ENCODE data around the gene PLEKHS1. TPM values are rescaled to one million over a fixed set of nuclear protein-coding genes. Genes with fewer than 3 reads are reported as not detected.
"Not testable (repeated sequence)": the region's sequence is repeated elsewhere in the genome, so short reads cannot be mapped to it uniquely, and the experiment has no call there.

PLEKHS1 gene
- total and polyA plus RNA-seq, 7 experiments from 2014 or later = 0.07 TPM; not detected in 6

GRCh38 chr10:113767222-113767621 is 15.7 kb downstream of the PLEKHS1 start:
- CTCF ChIA-PET = no interaction called here

GRCh38 chr10:113770346-113770745 is 18.9 kb downstream of the PLEKHS1 start:
- DNase-seq (no peak), ATAC-seq (no peak)
- Mint-ChIP-seq H3K9me3 (peaks cover 0 to 2% (median 0%) of the 10 kb centered on the region in 11 donors), H3K4me1 (no peaks in the 10 kb centered on the region), H3K27me3 (peaks cover 26 to 44% (median 40%) of the 10 kb centered on the region in 5 donors), H3K36me3 (no peaks in the 10 kb centered on the region), H3K4me3 (no peak overlapping the region), H3K27ac (no peak overlapping the region)
- H3K36me3 ChIP-seq (ENCODE audit: control insufficient read depth in 2 of 3, insufficient read depth in 3 of 3, low read length in 3 of 3) = no peaks in the 10 kb centered on the region
- H3K27ac ChIP-seq (ENCODE audit: low read depth, low read length) = no peak overlapping the region
- no peaks in the 10 kb centered on the region for H3K4me1 ChIP-seq (ENCODE audit: control insufficient read depth in 2 of 2, insufficient read depth in 2 of 2, low read length in 2 of 2)
- ChIA-PET POLR2A (no interaction called here), CTCF (no interaction called here)
- H3K4me3 ChIP-seq (ENCODE audit: low read length) = no peak overlapping the region
- H3K9me3 ChIP-seq (ENCODE audit: control insufficient read depth in 2 of 3, low read length in 3 of 3) = no peaks in the 10 kb centered on the region
- intact Hi-C loops (cut with micrococcal nuclease) = no loop called here
- H3K27me3 ChIP-seq (ENCODE audit: control insufficient read depth in 2 of 2, insufficient read depth in 2 of 2, low read length in 2 of 2) = no peaks in the 10 kb centered on the region

More at GRCh38 chr10:113767222-113767621, 15.7 kb downstream of the PLEKHS1 start:
- DNase-seq = no peak
- H3K27me3 ChIP-seq (ENCODE audit: control insufficient read depth in 2 of 2, insufficient read depth in 2 of 2, low read length in 2 of 2) = no peaks in the 10 kb centered on the region
- POLR2A ChIA-PET = no interaction called here
- ATAC-seq = no peak
- no peak overlapping the region for H3K4me3 ChIP-seq (ENCODE audit: low read length)
- intact Hi-C loops (cut with micrococcal nuclease) = no loop called here
- Mint-ChIP-seq H3K27ac (no peak overlapping the region), H3K4me1 (no peaks in the 10 kb centered on the region), H3K36me3 (peaks cover 0 to 4% (median 0%) of the 10 kb centered on the region in 5 donors), H3K4me3 (no peak overlapping the region), H3K27me3 (peaks cover 38 to 55% (median 46%) of the 10 kb centered on the region in 5 donors), H3K9me3 (peaks cover 0 to 16% (median 8%) of the 10 kb centered on the region in 11 donors)
- H3K4me1 ChIP-seq (ENCODE audit: control insufficient read depth in 2 of 2, insufficient read depth in 2 of 2, low read length in 2 of 2) = no peaks in the 10 kb centered on the region
- H3K27ac ChIP-seq (ENCODE audit: low read depth, low read length) = no peak overlapping the region
- no peaks in the 10 kb centered on the region for H3K36me3 ChIP-seq (ENCODE audit: control insufficient read depth in 2 of 3, insufficient read depth in 3 of 3, low read length in 3 of 3)
- no peaks in the 10 kb centered on the region for H3K9me3 ChIP-seq (ENCODE audit: control insufficient read depth in 2 of 3, low read length in 3 of 3)

GRCh38 chr10:113771131-113771530 is 19.6 kb downstream of the PLEKHS1 start:
- H3K36me3 Mint-ChIP-seq; H3K4me3 ChIP-seq (ENCODE audit: low read length); H3K9me3 ChIP-seq (ENCODE audit: control insufficient read depth in 2 of 3, low read length in 3 of 3); CTCF ChIA-PET; H3K27ac ChIP-seq (ENCODE audit: low read depth, low read length); intact Hi-C loops (cut with micrococcal nuclease); DNase-seq; H3K4me1 Mint-ChIP-seq; H3K9me3 Mint-ChIP-seq; H3K36me3 ChIP-seq (ENCODE audit: control insufficient read depth in 2 of 3, insufficient read depth in 3 of 3, low read length in 3 of 3); POLR2A ChIA-PET; H3K27me3 ChIP-seq (ENCODE audit: control insufficient read depth in 2 of 2, insufficient read depth in 2 of 2, low read length in 2 of 2); H3K4me1 ChIP-seq (ENCODE audit: control insufficient read depth in 2 of 2, insufficient read depth in 2 of 2, low read length in 2 of 2); ATAC-seq; H3K27ac Mint-ChIP-seq; H3K4me3 Mint-ChIP-seq: not testable (repeated sequence)
- H3K27me3 Mint-ChIP-seq = peaks cover 31 to 50% (median 38%) of the 10 kb centered on the region in 5 donors

GRCh38 chr10:113775686-113776294 is 24.3 kb downstream of the PLEKHS1 start:
- ATAC-seq = no peak
- H3K4me3 ChIP-seq (ENCODE audit: low read length) = no peak overlapping the region
- no peaks in the 10 kb centered on the region for H3K36me3 Mint-ChIP-seq
- H3K9me3 Mint-ChIP-seq = peaks cover 0 to 2% (median 0%) of the 10 kb centered on the region in 11 donors
- H3K27ac Mint-ChIP-seq = no peak overlapping the region
- no peak overlapping the region for H3K27ac ChIP-seq (ENCODE audit: low read depth, low read length)
- ChIA-PET POLR2A (no interaction called here), CTCF (no interaction called here)
- H3K4me3 Mint-ChIP-seq = no peak overlapping the region
- no peaks in the 10 kb centered on the region for H3K9me3 ChIP-seq (ENCODE audit: control insufficient read depth in 2 of 3, low read length in 3 of 3)
- no peaks in the 10 kb centered on the region for H3K4me1 ChIP-seq (ENCODE audit: control insufficient read depth in 2 of 2, insufficient read depth in 2 of 2, low read length in 2 of 2)
- H3K36me3 ChIP-seq (ENCODE audit: control insufficient read depth in 2 of 3, insufficient read depth in 3 of 3, low read length in 3 of 3) = no peaks in the 10 kb centered on the region
- peaks cover 0 to 4% (median 0%) of the 10 kb centered on the region in 7 donors for H3K4me1 Mint-ChIP-seq
- peaks cover 5 to 34% (median 15%) of the 10 kb centered on the region in 5 donors for H3K27me3 Mint-ChIP-seq
- intact Hi-C loops (cut with micrococcal nuclease) = no loop called here
- H3K27me3 ChIP-seq (ENCODE audit: control insufficient read depth in 2 of 2, insufficient read depth in 2 of 2, low read length in 2 of 2) = no peaks in the 10 kb centered on the region
- no peak for DNase-seq

GRCh38 chr10:113776553-113776952 is 25.1 kb downstream of the PLEKHS1 start:
- no peaks in the 10 kb centered on the region for H3K36me3 ChIP-seq (ENCODE audit: control insufficient read depth in 2 of 3, insufficient read depth in 3 of 3, low read length in 3 of 3)
- Mint-ChIP-seq H3K4me3 (no peak overlapping the region), H3K9me3 (peaks cover 0 to 2% (median 0%) of the 10 kb centered on the region in 11 donors), H3K27ac (no peak overlapping the region), H3K36me3 (no peaks in the 10 kb centered on the region), H3K4me1 (peaks cover 0 to 4% (median 0%) of the 10 kb centered on the region in 7 donors), H3K27me3 (peaks cover 4 to 34% (median 10%) of the 10 kb centered on the region in 5 donors)
- H3K27ac ChIP-seq (ENCODE audit: low read depth, low read length) = no peak overlapping the region
- ATAC-seq (no peak), DNase-seq (no peak)
- H3K27me3 ChIP-seq (ENCODE audit: control insufficient read depth in 2 of 2, insufficient read depth in 2 of 2, low read length in 2 of 2) = no peaks in the 10 kb centered on the region
- ChIA-PET POLR2A (no interaction called here), CTCF (no interaction called here)
- no peaks in the 10 kb centered on the region for H3K4me1 ChIP-seq (ENCODE audit: control insufficient read depth in 2 of 2, insufficient read depth in 2 of 2, low read length in 2 of 2)
- H3K9me3 ChIP-seq (ENCODE audit: control insufficient read depth in 2 of 3, low read length in 3 of 3) = no peaks in the 10 kb centered on the region
- no peak overlapping the region for H3K4me3 ChIP-seq (ENCODE audit: low read length)
- intact Hi-C loops (cut with micrococcal nuclease) = no loop called here

GRCh38 chr10:113780681-113781250 is 29.3 kb downstream of the PLEKHS1 start:
- no peaks in the 10 kb centered on the region for H3K36me3 Mint-ChIP-seq
- Histone ChIP-seq H3K36me3 (ENCODE audit: control insufficient read depth in 2 of 3, insufficient read depth in 3 of 3, low read length in 3 of 3) (no peaks in the 10 kb centered on the region), H3K27ac (ENCODE audit: low read depth, low read length) (no peak overlapping the region), H3K4me1 (ENCODE audit: control insufficient read depth in 2 of 2, insufficient read depth in 2 of 2, low read length in 2 of 2) (no peaks in the 10 kb centered on the region), H3K9me3 (ENCODE audit: control insufficient read depth in 2 of 3, low read length in 3 of 3) (no peaks in the 10 kb centered on the region), H3K27me3 (ENCODE audit: control insufficient read depth in 2 of 2, insufficient read depth in 2 of 2, low read length in 2 of 2) (no peaks in the 10 kb centered on the region), H3K4me3 (ENCODE audit: low read length) (no peak overlapping the region)
- no peak for DNase-seq
- intact Hi-C loops (cut with micrococcal nuclease) = loop anchor here in 1 of 2 donors (2.0 kb wide), 1 partner anchor 102 kb away; the partner anchor contains the start of gene CASP7
- H3K4me3 Mint-ChIP-seq = no peak overlapping the region
- no peak for ATAC-seq
- no peak overlapping the region for H3K27ac Mint-ChIP-seq
- H3K27me3 Mint-ChIP-seq = peaks cover under 1 to 22% (median 7%) of the 10 kb centered on the region in 5 donors
- ChIA-PET POLR2A (no interaction called here), CTCF (no interaction called here)
- no peaks in the 10 kb centered on the region for H3K9me3 Mint-ChIP-seq
- H3K4me1 Mint-ChIP-seq = peaks cover 0 to 2% (median 0%) of the 10 kb centered on the region in 7 donors

GRCh38 chr10:113782367-113782766 is 30.9 kb downstream of the PLEKHS1 start:
- Mint-ChIP-seq H3K4me3 (no peak overlapping the region), H3K27me3 (peaks cover 0 to 18% (median 7%) of the 10 kb centered on the region in 5 donors), H3K36me3 (no peaks in the 10 kb centered on the region), H3K4me1 (no peaks in the 10 kb centered on the region), H3K9me3 (no peaks in the 10 kb centered on the region), H3K27ac (no peak overlapping the region)
- Histone ChIP-seq H3K27ac (ENCODE audit: low read depth, low read length) (no peak overlapping the region), H3K36me3 (ENCODE audit: control insufficient read depth in 2 of 3, insufficient read depth in 3 of 3, low read length in 3 of 3) (no peaks in the 10 kb centered on the region), H3K9me3 (ENCODE audit: control insufficient read depth in 2 of 3, low read length in 3 of 3) (no peaks in the 10 kb centered on the region), H3K4me3 (ENCODE audit: low read length) (no peak overlapping the region), H3K27me3 (ENCODE audit: control insufficient read depth in 2 of 2, insufficient read depth in 2 of 2, low read length in 2 of 2) (no peaks in the 10 kb centered on the region), H3K4me1 (ENCODE audit: control insufficient read depth in 2 of 2, insufficient read depth in 2 of 2, low read length in 2 of 2) (no peaks in the 10 kb centered on the region)
- ChIA-PET CTCF (no interaction called here), POLR2A (no interaction called here)
- DNase-seq (no peak), ATAC-seq (no peak)
- intact Hi-C loops (cut with micrococcal nuclease) = no loop called here

Measured in naive thymus-derived CD4-positive, alpha-beta T cell (primary cell).